EH (cell line): ENCODE measurements around the gene ARID2.

Experiments
- DNase-seq: peaks from one replicate; pipeline ENCODE4 v3.0.0-alpha.2; 2015; ENCODE audit warnings: low read depth

The ARID2 gene

DNA sequence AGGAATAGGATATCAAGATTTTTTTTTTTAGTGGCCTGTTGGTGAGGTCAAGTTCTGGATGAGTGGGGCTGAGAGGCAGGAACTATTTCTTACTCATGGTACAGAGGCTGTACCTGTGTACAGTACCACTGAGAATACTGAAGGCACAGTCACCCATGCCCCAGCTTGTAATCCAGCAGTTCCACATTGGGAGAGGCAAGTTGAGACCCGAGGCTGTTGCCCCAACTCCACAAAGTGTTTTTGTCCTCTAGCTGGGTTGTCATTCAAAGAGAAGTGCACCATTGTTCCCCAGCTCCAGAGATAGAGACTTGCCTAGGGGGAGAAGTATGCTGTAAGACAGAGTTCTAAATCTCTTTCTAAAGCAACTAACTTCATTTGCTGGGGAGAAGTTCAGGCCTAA lies 38.7 kb downstream of the ARID2 start:
- DNase-seq: no peak

DNA sequence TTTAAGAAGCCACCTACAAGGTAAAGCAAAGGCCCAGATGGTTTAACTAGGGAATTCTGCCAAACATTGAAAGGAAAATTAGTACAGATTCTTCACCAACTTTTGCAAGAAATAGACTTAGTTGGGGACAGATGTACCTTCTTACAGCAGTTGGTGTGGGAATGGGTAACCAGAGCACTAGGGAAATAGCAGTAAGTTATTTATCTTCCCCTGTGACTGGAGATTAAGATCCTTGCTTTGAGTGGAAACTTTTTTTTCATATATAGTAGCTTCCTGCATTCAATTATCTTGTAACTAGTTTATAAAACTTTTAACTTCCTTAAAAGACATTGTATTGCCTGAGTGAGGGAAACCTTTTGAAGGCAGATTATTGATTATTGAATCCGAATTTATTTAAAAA lies 44.2 kb downstream of the ARID2 start:
- DNase-seq: no peak

DNA sequence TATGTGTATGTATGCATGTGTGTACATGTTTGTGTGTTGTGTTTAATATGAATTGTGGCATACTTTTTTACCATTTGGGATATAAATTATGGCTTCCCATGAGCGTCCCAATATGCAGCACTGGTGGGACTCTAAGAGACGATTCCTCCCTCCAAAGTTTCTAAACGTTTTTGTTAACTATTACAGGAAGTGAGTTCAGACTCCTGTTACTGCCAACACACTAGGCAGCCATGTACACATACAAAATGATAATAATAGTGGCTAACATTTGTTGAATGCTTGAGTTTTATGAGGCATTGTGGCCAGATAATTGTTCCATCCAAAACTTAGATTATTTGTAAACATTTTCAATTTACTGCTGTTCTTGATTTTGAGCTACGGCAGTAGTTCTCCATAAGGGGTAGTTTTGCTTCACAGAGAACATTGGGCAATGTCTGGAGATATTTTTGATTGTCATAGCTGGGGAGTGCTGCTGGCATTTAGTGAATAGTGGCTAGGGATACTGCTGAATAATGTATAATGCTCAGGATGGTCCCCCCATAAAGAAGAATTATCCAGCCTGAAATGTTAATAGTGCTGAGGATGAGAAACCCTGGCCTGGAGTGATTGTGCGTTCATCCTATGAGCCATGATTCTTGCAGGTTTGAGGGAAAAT lies 45.1 kb downstream of the ARID2 start:
- DNase-seq: peak; percentile 22

DNA sequence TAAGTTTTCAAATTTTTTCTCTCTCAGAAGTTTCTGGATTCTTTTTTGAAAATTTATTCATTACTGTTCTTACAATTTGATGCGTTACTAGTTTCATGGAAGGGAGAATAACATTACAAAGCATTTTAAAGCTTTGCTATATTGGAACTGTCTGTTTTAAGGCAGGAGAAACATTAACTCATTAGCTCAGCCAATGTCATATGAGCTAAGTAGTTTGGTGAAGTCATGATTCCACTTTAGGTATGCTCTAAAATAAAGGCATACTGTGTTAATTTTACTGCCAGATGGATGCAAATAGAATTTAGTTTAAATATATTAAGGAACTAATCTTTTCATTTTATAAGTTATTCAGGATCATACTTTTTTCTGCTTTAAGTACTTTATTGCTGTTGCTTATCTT lies 46.0 kb downstream of the ARID2 start:
- DNase-seq: no peak

DNA sequence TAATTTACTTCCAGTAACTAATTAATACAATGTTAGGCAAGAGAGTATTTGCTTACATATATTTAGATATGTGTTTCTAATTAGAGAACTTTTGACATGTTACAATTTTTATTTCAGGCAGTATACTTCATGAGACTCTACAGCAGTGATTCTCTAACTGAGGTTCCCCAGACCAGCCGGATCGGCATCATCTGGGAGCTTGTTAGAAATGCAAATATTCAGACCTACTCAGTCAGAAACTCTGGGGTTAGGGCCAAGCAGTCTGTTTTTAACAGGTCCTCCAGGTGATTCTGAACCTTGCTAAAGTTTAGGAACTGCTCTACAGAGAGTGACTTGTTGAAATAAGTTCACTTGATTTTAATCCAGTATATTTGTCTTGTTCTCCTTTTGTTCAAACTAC lies 46.5 kb downstream of the ARID2 start:
- DNase-seq: no peak

DNA sequence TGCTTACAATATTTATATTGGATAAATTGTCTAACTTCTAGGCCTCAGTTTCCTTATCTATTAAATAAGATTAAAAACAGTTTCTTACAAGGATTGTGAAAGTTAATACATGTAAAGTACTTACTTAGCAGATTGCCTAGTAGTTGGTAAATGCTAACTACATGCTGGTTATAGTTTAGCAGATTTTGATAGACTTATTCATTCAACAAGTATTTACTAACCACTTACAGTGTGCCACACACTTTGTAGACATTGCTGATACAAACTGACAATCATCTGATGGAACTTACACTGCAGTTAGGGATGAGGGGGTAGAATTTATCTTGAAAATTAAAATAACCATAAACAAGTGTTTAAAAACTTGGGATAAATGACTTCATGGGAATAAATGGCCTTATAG lies 50.4 kb downstream of the ARID2 start:
- DNase-seq: peak; percentile 12

DNA sequence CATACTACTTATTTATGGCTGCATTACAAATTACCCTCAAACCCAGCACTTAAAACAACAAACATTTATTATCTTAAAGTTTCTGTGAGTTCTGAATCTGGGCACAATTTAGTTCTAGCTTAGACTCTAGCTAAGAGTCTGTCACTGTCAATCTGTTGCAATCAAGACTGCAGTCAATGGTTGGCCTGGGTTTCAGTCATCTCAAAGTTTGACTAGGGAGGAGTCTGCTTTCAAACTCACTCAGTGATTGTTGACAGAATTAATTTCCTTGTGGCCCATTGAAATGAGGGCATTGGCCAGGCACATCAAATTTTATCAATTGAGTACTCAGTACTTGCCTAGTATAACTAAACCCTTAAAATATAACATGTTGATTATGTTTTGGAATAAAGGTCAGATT lies 51.6 kb downstream of the ARID2 start:
- no peak for DNase-seq

DNA sequence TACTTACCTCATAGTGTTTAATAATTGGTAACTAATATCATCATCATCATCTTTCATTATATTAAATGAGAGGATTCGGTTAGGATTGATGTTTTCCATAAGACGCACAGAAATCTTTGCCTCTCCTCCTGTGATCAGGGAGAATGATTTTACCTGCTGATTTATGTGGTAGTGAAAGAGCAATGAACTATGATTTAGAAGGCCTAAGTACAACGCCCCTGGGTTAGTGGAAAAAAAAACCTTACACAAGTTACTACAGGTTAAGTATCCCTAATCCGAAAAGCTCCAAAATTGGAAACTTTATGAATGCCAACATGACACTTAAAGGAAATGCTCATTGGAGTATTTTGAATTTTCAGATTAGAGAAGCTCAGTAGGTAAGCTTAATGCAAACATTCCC lies 55.8 kb downstream of the ARID2 start:
- DNase-seq: no peak

DNA sequence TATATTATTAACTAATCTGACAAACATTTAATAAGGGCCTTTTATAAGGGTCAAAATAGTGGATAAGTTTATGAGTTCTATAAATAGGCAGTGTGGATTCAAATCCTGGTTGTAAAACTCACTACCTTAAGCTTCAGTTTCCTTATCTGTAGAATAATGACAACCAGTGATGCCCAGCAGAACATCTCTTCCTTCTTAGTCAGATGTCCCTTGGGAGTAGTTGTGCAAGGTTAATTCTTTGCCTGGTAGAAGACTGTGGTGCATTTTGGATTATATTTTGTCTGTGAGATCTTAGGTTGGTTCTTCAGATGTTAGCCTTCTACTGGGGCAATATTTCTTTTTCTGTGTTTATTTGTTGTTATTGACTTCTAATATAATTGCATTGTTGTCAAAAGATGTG lies 59.5 kb downstream of the ARID2 start:
- DNase-seq: peak; percentile 51

DNA sequence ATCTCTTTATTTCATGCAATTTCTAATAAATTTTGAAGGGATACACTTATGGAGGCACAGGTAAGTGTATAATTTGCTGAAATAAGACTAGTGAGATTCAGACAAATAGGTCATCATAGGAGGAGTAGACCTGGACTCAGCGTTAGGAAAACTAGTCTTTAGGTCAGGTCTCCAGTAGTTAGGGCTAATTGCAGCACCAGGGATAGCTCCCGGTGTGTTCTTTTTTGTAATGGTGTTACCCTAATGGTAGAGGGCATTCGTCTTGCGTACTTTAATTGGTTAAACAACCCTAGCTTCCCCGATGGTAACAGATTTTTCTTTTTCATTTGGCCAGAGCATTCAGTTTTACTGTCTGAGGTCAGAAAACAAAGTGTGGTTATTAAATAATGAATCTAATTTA lies 64.9 kb downstream of the ARID2 start:
- DNase-seq: no peak

DNA sequence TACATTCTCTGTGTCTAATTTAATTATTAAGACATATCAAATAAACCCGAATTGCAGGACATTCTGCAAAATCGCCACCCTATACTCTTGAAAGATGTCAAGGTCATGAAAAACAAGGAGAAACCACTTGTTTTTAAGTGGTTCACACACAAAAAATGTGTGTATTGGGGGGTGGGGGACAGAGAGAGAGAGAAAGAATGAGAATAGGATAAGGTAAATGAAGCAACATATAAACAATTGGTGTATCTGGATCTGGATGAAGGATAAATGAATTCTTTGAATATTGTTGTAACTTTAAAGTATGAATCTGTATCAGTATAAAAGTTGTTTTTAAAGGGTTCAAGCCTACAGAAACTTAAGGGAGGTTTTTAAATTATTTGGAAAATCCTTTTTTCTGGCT lies 72.1 kb downstream of the ARID2 start:
- no peak for DNase-seq

DNA sequence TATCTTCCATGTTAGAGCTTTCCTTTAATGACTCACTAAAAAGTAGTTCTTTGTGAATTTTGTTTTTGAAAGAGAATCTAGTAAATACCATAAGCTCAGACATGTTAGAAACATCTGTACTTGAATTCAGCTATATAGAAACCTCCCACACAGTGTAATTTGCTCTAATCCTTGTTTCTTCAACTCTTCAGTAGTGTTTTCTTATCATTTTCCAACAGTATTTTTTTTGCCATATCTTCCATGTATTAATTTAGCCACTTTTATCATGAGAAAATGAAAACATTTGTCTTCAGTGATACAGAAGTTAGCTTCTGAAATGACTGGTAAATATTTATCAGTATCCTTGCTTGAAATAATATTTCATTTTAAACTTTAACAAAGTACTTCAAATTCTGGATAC lies 73.6 kb downstream of the ARID2 start:
- DNase-seq: peak; percentile 11

DNA sequence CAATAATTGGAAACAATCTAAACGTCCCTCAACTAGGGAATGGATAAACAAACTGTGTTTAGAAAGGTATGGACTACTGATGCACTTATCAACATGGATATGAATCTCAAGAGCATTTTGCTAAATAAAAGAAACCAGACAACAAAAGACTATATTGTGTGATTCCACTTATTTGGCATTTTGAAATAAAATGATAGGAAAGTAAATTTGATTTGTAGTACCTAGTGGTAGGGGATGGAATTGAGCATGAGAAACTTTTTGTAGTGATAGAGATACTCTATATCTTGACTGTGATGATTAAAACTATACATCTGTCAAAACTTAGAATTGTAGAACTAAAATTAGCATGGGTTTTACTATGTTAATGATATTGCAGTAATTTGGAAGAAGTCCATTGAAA lies 87.1 kb downstream of the ARID2 start:
- no peak for DNase-seq

DNA sequence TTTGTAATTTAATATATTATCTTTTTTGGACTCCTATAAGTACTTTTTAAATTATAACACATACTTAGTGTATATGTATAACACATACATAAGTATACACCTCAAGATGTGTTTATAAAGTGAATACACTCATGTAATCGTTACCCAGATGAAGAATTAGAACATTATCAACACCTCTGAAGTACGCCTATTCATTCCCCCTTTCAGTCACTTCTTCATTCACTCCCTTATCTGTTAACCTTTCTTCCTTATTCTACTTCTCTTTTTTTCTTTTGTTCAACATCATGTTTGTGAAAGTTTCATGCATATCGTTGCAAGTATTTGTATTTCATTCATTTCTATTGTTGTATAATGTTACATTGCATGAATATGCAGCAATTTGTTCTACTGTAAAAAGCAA lies 98.5 kb downstream of the ARID2 start:
- DNase-seq: no peak

DNA sequence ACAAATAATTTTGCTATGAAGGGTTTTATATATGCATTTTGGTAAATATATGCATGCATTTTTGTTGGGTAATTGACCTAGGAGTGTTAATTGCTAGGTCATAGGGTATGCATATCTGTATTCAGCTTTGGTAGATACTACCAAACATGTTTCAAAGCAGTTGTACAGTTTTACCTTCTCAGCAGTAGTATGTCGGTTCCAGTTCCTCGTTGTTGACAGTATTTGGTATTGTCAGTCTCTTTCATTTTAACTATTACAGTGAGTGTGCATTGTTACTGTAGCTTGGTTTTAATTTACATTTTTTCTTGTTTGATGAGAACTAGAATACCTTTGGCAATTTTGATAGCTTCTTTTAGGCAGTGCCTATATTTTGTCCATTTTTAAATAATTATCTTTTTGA lies 98.9 kb downstream of the ARID2 start:
- DNase-seq: no peak

DNA sequence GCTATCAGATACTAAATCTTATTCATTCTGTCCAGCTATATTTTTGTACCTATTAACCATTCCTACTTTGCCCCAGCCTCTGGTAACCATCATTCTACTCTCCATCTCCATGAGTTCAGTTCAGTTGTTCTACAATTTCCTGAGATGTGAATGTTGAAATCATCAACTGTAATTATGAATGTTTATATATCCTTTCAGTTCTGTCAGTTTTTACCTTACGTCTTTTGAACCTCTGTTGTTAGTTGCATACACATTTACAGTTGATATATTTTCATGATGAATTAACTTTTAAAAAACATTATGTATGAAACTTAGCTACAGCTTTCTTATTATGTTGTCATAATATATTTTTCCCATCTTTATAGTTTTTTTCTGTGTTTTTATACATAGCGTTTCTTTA lies 102.1 kb downstream of the ARID2 start:
- DNase-seq: no peak

DNA sequence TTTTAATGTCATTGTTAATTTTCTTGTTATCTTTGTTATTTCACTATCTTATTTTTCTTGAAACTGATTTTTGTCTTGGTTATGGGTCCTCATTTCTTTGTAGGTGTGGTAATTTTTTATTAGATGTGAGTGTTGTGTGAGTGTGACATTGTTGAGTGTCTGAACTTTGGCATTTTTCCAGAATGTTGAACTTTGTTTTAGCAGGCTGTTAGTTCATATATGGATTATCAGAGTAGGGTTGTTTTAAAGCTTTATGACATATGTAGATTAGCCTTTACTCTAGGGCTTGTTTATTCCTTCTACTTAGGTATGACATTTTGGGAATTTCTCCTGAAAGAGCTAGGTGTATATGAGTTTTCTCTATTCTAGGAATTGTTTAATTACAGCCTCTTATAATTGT lies 103.9 kb downstream of the ARID2 start:
- DNase-seq: no peak

DNA sequence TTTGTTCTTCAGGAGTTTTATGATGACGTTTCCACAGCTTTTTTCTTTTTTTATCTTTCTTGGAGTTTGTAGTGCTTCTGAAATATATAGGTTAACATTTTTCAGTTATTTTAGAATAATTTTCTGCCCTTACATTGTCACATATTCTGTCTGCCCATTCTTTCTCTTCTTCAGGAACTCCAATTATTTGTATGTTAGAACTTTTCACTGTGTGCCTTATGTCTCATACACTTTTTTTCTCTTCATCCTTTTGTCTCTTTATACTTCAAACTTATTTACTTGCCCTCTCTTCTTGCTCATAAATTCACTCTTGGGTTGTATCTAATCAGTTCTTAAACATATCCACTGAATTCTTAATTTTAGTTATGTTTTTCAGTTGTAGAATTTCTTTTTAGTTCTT lies 105.3 kb downstream of the ARID2 start:
- DNase-seq: no peak

DNA sequence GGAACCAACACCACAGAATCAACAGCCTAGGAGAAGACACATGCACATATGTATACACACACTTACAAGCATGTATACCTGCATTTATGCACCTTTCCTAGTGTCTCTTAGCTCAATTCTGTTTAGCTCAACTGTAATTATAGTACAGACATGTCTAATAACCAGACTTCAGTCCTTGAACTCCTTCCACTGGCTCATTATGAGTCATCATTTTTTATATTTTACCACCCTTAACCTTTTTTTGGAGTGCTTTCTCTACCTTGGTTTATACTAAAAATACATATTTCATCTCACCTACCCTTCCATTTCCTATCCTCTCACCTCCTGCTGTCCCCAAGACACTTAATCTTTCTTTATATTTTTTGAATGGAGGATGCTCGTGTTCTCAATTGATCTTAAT lies 110.4 kb downstream of the ARID2 start:
- no peak for DNase-seq

DNA sequence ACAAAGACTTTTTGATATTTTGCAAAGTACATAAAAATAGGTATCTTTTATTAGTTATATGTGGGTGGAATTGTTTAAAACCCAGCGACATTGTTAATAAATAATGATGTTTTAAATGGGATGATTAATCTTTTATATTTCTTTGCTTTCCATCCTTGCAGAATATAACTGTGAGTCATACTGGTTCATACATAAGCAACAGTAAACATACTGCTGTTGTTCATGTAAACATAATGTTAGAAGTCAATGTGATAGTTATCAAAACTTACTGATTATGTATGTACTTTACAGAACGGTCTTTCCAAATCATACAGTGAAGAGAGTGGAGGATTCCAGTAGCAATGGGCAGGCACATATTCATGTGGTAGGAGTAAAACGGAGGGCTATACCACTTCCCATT lies 119.8 kb downstream of the ARID2 start:
- DNase-seq: no peak

DNA sequence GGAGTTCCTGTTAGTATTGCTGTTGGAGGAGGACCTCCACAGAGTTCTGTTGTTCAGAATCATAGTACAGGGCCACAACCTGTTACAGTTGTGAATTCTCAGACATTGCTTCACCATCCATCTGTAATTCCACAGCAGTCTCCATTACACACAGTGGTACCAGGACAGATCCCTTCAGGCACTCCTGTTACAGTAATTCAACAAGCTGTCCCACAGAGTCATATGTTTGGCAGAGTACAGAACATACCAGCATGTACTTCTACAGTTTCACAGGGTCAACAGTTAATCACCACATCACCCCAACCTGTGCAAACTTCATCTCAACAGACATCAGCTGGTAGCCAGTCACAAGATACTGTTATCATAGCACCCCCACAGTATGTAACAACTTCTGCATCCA lies 120.8 kb downstream of the ARID2 start:
- DNase-seq: no peak

DNA sequence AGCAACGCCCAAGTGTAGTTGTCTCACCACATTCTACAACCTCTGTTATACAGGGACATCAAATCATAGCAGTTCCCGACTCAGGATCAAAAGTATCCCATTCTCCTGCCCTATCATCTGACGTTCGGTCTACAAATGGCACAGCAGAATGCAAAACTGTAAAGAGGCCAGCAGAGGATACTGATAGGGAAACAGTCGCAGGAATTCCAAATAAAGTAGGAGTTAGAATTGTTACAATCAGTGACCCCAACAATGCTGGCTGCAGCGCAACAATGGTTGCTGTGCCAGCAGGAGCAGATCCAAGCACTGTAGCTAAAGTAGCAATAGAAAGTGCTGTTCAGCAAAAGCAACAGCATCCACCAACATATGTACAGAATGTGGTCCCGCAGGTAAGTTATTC lies 123.0 kb downstream of the ARID2 start:
- no peak for DNase-seq

DNA sequence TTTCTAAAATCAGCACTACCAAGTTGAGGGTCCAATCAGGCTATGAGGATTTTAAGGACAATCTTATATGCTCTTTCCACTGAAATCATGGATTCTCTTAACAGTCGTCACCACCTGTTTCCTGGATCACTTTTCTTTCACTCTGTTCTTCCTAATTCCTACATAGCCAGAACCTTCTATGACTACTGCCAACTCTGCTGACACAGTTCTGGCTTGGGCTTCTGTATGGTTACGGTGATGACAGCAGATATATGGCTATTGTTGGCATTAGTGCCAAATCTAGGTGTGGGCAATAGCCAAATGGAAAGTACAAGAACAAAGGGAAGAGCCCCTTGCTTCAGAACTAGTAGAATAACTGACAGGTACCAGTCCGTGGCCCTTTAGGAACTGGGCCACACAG lies 124.0 kb downstream of the ARID2 start:
- DNase-seq: no peak

DNA sequence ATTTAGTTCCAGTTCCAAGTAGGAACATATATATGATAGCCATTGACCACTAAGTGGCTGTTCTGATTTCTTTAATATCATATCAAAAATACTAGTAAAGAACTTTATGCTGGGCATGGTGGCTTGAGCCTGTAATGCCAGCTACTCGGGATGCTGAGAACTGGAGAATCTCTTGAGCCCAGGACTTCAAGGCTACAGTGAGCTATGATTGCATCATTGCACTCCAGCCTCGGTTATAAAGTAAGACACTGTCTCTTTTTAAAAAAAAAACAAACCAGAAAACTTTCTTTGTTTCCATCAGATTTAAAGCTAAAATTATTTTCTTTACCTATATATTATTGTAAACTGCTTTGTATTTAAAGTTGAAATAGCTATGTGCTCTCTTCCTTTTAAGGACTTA lies 133.8 kb downstream of the ARID2 start:
- no peak for DNase-seq

DNA sequence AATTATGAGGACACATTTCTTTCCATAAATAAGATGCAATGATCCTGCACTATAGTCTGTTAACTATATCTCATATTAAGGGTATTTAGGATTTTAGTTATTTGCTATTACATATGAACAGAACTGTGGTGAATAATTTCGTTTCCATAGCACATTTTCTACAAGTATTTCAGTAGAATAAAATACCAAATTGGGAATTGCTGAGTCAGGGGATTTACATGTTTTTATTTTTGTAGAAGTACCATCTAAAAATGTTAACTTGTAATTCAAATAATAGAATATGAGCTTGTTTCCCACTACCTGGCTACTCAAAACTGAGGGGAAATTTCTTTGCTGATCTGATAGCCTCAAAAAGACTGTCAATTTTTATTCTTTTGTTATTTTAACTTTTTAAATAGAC lies 136.8 kb downstream of the ARID2 start:
- DNase-seq: no peak
